Measurements from ENCODE around the gene KRI1.
"Not testable (repeated sequence)": the region's sequence is repeated elsewhere in the genome, so short reads cannot be mapped to it uniquely, and the experiment has no call there.

Gene KRI1

GRCh38 chr19:10574462-10574861, 8.7 kb upstream of the KRI1 start:
- DNase-seq = no peak

- not testable (repeated sequence) for DNase-seq
Measured at GRCh38 chr19:10573793-10574192, 8.0 kb upstream of the KRI1 start.

GRCh38 chr19:10568826-10569651, 3.2 kb upstream of the KRI1 start, which contains the start of gene CDKN2D:
Gene CDKN2D (minus strand): TSS chr19:10568979. CDS start chr19:10568653, 326 bp downstream.
- peak; percentile 98 to 100 for DNase-seq

GRCh38 chr19:10568062-10568825, 2.4 kb upstream of the KRI1 start:
- DNase-seq = no peak

- no peak for DNase-seq
Measured at GRCh38 chr19:10567656-10568055, 1.8 kb upstream of the KRI1 start.

GRCh38 chr19:10566658-10567410, 1.0 kb upstream of the KRI1 start:
- no peak for DNase-seq

- no peak for DNase-seq
Measured at GRCh38 chr19:10566408-10566657, 523 bp upstream of the KRI1 start.

GRCh38 chr19:10565028-10565566, 713 bp downstream of the KRI1 start:
- DNase-seq = peak in 1 of 2 experiments; percentile 48

GRCh38 chr19:10562609-10563008, 3.2 kb downstream of the KRI1 start:
- no peak for DNase-seq

GRCh38 chr19:10560154-10560553, 5.7 kb downstream of the KRI1 start:
- no peak for DNase-seq

GRCh38 chr19:10557603-10558197, 8.1 kb downstream of the KRI1 start:
- no peak for DNase-seq

- DNase-seq = no peak
Measured at GRCh38 chr19:10555610-10555973, 10.2 kb downstream of the KRI1 start.

- no peak for DNase-seq
Measured at GRCh38 chr19:10554760-10555609, 10.8 kb downstream of the KRI1 start.

GRCh38 chr19:10553943-10554381, 11.8 kb downstream of the KRI1 start:
- DNase-seq = no peak

- DNase-seq = no peak
Measured at GRCh38 chr19:10553087-10553667, 12.6 kb downstream of the KRI1 start.

GRCh38 chr19:10552510-10553053, 13.2 kb downstream of the KRI1 start:
- DNase-seq = peak in 1 of 2 experiments; percentile 51

- DNase-seq = peak in 1 of 2 experiments; percentile 32
Measured at GRCh38 chr19:10551698-10552301, 14.0 kb downstream of the KRI1 start.

GRCh38 chr19:10551006-10551405, 14.8 kb downstream of the KRI1 start:
- DNase-seq = not testable (repeated sequence)

GRCh38 chr19:10550336-10550735, 15.5 kb downstream of the KRI1 start:
- DNase-seq = no peak

GRCh38 chr19:10549733-10550132, 16.1 kb downstream of the KRI1 start:
- DNase-seq = no peak

All from NCI-H446 (cell line).